SK-N-SH (cell line): Measurements from ENCODE around the gene MYH3. TPM values are rescaled to one million over a fixed set of nuclear protein-coding genes. Genes with fewer than 3 reads are reported as not detected.

ENCODE experiments used
- CTCF ChIA-PET: fragments of 300-600, 350-600 bp; formaldehyde crosslinking; extraction: SDS; loops from one replicate; lab custom pipeline; 2021; lab: Yijun Ruan, JAX
- POLR2A ChIA-PET: fragments of 350-600 bp; sonication (Branson Sonifier 250); formaldehyde crosslinking; extraction: SDS; loops from one replicate; lab custom pipeline; 2020; ENCODE audit warnings: antibody characterized with exemption, inconsistent platforms; lab: Yijun Ruan, JAX
- DNase-seq: peaks from one replicate; pipeline ENCODE4 v3.0.0; 2012
- H2AFZ ChIP-seq: fragments of 200-600 bp; sonication (generic); 2 replicates; pipeline ENCODE4 v1.8.1; 2016; ENCODE audit warnings: antibody characterized with exemption, mild to moderate bottlenecking, low read depth
- H3F3A ChIP-seq: fragments of 200-600 bp; sonication (generic); replicated peaks from 2 replicates; pipeline ENCODE3; 2016; ENCODE audit warnings: antibody characterized with exemption, mild to moderate bottlenecking; ENCODE audit not compliant: insufficient read depth
- H3K27ac ChIP-seq, 2 experiments: fragments of 200-500 bp in 1 of 2; fragments of 200-600 bp in 1 of 2; sonication (Bioruptor generic) in 1 of 2; sonication (generic), shearing (Covaris generic) in 1 of 2; 2 replicates each; pipeline versions ENCODE4 v1.5.1 to v1.6.1; 2014 to 2016; ENCODE audit warnings: low read depth in 2 of 2, inconsistent platforms in 1 of 2, low read length in 1 of 2, mild to moderate bottlenecking in 1 of 2, mixed read lengths in 1 of 2
- H3K27me3 ChIP-seq: fragments of 200-600 bp; sonication (generic), shearing (Covaris generic); 2 replicates; pipeline ENCODE4 v1.6.1; 2016; ENCODE audit warnings: mixed run types; ENCODE audit not compliant: insufficient read depth
- H3K36me3 ChIP-seq, 2 experiments: fragments of 200-500 bp in 1 of 2; fragments of 200-600 bp in 1 of 2; sonication (Bioruptor generic) in 1 of 2; sonication (generic) in 1 of 2; replicated peaks in 1 of 2; 2 replicates each; pipeline versions ENCODE3 to v1.5.1; 2014 to 2016; ENCODE audit warnings: low read length in 1 of 2, mild to moderate bottlenecking in 1 of 2; ENCODE audit not compliant: insufficient read depth in 2 of 2, control insufficient read depth in 1 of 2
- H3K4me1 ChIP-seq, 2 experiments: fragments of 200-500 bp in 1 of 2; fragments of 200-600 bp in 1 of 2; sonication (Bioruptor generic) in 1 of 2; sonication (generic), shearing (Covaris generic) in 1 of 2; 2 replicates each; pipeline versions ENCODE4 v1.5.1 to v1.6.1; 2014 to 2016; ENCODE audit warnings: low read depth in 1 of 2, low read length in 1 of 2, mixed run types in 1 of 2; ENCODE audit not compliant: insufficient read depth in 2 of 2, control insufficient read depth in 1 of 2
- H3K4me2 ChIP-seq: fragments of 200-600 bp; sonication (generic), shearing (Covaris generic); 2 replicates; pipeline ENCODE4 v1.6.1; 2017; ENCODE audit warnings: mixed run types
- H3K4me3 ChIP-seq, 2 experiments: fragments of 200-500 bp in 1 of 2; fragments of 200-600 bp in 1 of 2; sonication (Bioruptor generic) in 1 of 2; sonication (generic), shearing (Covaris generic) in 1 of 2; 2 replicates each; pipeline versions ENCODE4 v1.5.1 to v1.8.1; 2014 to 2016; ENCODE audit warnings: low read depth in 2 of 2, inconsistent platforms in 1 of 2, low read length in 1 of 2, mild to moderate bottlenecking in 1 of 2, mixed read lengths in 1 of 2, moderate library complexity in 1 of 2
- H3K79me2 ChIP-seq: fragments of 200-600 bp; sonication (generic); 2 replicates; pipeline ENCODE4 v1.8.1; 2017; ENCODE audit warnings: mild to moderate bottlenecking; ENCODE audit not compliant: insufficient read depth
- H3K9ac ChIP-seq: fragments of 200-600 bp; sonication (generic); 2 replicates; pipeline ENCODE4 v1.6.1; 2017; ENCODE audit warnings: mixed run types
- H3K9me2 ChIP-seq: fragments of 200-600 bp; sonication (generic); 2 replicates; pipeline ENCODE4 v1.6.1; 2017; ENCODE audit warnings: mixed run types
- H3K9me3 ChIP-seq: fragments of 200-600 bp; sonication (generic); 2 replicates; pipeline ENCODE4 v1.6.1; 2017; ENCODE audit warnings: mixed run types, mild to moderate bottlenecking, moderate library complexity
- H4K20me1 ChIP-seq: fragments of 200-600 bp; sonication (generic); 2 replicates; pipeline ENCODE4 v1.6.1; 2017; ENCODE audit warnings: mild to moderate bottlenecking, mixed run types; ENCODE audit not compliant: insufficient read depth
- CHD2 ChIP-seq: fragments of 150-350 bp; IDR thresholded peaks from 2 replicates; pipeline ENCODE4 v1.6.1; 2018; ENCODE audit warnings: low read length; ENCODE audit not compliant: partially characterized antibody
- ELF1 ChIP-seq: IDR thresholded peaks from 2 replicates; pipeline ENCODE4 v1.4.0; 2012
- EP300 ChIP-seq, 2 experiments: IDR thresholded peaks; 2 replicates each; pipeline versions ENCODE4 v1.4.0 to v1.6.1; 2012; ENCODE audit warnings: borderline replicate concordance in 1 of 2, low read depth in 1 of 2, low read length in 1 of 2
- FOXJ3 ChIP-seq: sonication (generic); formaldehyde crosslinking; IDR thresholded peaks from 2 replicates; pipeline ENCODE4 v1.5.1; 2020; ENCODE audit warnings: mild to moderate bottlenecking, missing genetic modification reagents
- GABPA ChIP-seq: IDR thresholded peaks from 2 replicates; pipeline ENCODE4 v1.4.0; 2012; ENCODE audit warnings: low read depth, mild to moderate bottlenecking
- JUND ChIP-seq: IDR thresholded peaks from 2 replicates; pipeline ENCODE4 v1.4.0; 2012
- MAX ChIP-seq: IDR thresholded peaks from 2 replicates; pipeline ENCODE4 v1.4.0; 2012; ENCODE audit warnings: low read depth
- MEF2A ChIP-seq: IDR thresholded peaks from 2 replicates; pipeline ENCODE4 v1.4.0; 2012; ENCODE audit warnings: low read depth, borderline replicate concordance
- NRF1 ChIP-seq: IDR thresholded peaks from 2 replicates; pipeline ENCODE4 v1.6.1; 2012; ENCODE audit warnings: low read depth, mild to moderate bottlenecking, low read length
- PBX3 ChIP-seq: IDR thresholded peaks from 2 replicates; pipeline ENCODE4; 2012
- RAD21 ChIP-seq: IDR thresholded peaks from 2 replicates; pipeline ENCODE4 v1.6.1; 2012; ENCODE audit warnings: mild to moderate bottlenecking, low read length
- RCOR1 ChIP-seq: fragments of 150-350 bp; IDR thresholded peaks from 2 replicates; pipeline ENCODE4 v1.6.1; 2017; ENCODE audit warnings: antibody characterized with exemption, low read length
- SIN3A ChIP-seq: IDR thresholded peaks from 2 replicates; pipeline ENCODE4 v1.6.1; 2012; ENCODE audit warnings: low read depth, mild to moderate bottlenecking, low read length, moderate library complexity, borderline replicate concordance
- SMC3 ChIP-seq: IDR thresholded peaks from 2 replicates; pipeline ENCODE4 v1.6.1; 2012; ENCODE audit warnings: low read depth, low read length, improper control_type of control experiment
- TAF1 ChIP-seq: IDR thresholded peaks from 2 replicates; pipeline ENCODE4 v1.6.1; 2012; ENCODE audit warnings: low read depth, mild to moderate bottlenecking, low read length, moderate library complexity, borderline replicate concordance
- TCF12 ChIP-seq: IDR thresholded peaks from 2 replicates; pipeline ENCODE4 v1.4.0; 2012
- TEAD4 ChIP-seq: IDR thresholded peaks from 2 replicates; pipeline ENCODE4 v1.4.0; 2012; ENCODE audit warnings: mild to moderate bottlenecking, borderline replicate concordance; ENCODE audit not compliant: insufficient read depth
- USF1 ChIP-seq: IDR thresholded peaks from 2 replicates; pipeline ENCODE4 v1.4.0; 2012; ENCODE audit warnings: low read depth, borderline replicate concordance
- YY1 ChIP-seq: IDR thresholded peaks from 2 replicates; pipeline ENCODE4 v1.4.0; 2012; ENCODE audit warnings: low read depth, mild to moderate bottlenecking
- WGBS: methylation state at CpG from one replicate; pipeline ENCODE4 v1.1.6; 2017; ENCODE audit warnings: low lambda C conversion rate; 5-methylcytosine and 5-hydroxymethylcytosine counted together
- polyA plus RNA-seq, 3 experiments: library from polyadenylated mRNA; depleted of rRNA; stranded (reverse); fragments of >200 nt; gene quantifications; 2 replicates each; pipeline ENCODE4 v1.2.3, GENCODE V29; 2012
- TF ChIP-seq, protein P1 (sequence below): fragments of 150-350 bp; IDR thresholded peaks from 2 replicates; pipeline ENCODE4 v1.6.1; 2016; ENCODE audit warnings: mild to moderate bottlenecking, low read depth, low read length
- TF ChIP-seq, protein P2 (sequence below): IDR thresholded peaks from 2 replicates; pipeline ENCODE4 v1.6.1; 2012; ENCODE audit warnings: mild to moderate bottlenecking, low read depth, low read length, moderate library complexity
- TF ChIP-seq, protein P3 (sequence below): fragments of 150-350 bp; IDR thresholded peaks from 2 replicates; pipeline ENCODE4 v1.6.1; 2017; ENCODE audit warnings: antibody characterized with exemption, low read length, low read depth, borderline replicate concordance

The MYH3 gene
- polyA plus RNA-seq, 1 of the 3 experiments (the other 2 are of a cell fraction) = 2.7 TPM

- H3K4me1 ChIP-seq = peaks cover 0 to 4% of the 10 kb centered on the region in 2 experiments; a peak in 2 of 4 replicates
- H3K79me2 ChIP-seq = peaks cover 57% of the 10 kb centered on the region
- H3K9me2 ChIP-seq = no peaks in the 10 kb centered on the region
- POLR2A ChIA-PET = no interaction called here
- peaks cover 23 to 30% of the 10 kb centered on the region in 2 experiments for H3K36me3 ChIP-seq
- H3K27ac ChIP-seq = no peak overlapping the region
- no peak overlapping the region for H3K4me3 ChIP-seq
- H3K27me3 ChIP-seq = no peaks in the 10 kb centered on the region
- WGBS = 86% methylated on average over 2 of the region's 2 CpGs
- H4K20me1 ChIP-seq = no peaks in the 10 kb centered on the region
- H3F3A ChIP-seq = peaks cover 7% of the 10 kb centered on the region
- H2AFZ ChIP-seq = no peak overlapping the region
- TF ChIP-seq SMC3 (no peak), FOXJ3 (CRISPR knock-in tag) (no peak), GABPA (no peak), NRF1 (no peak), ELF1 (no peak), RCOR1 (no peak), TCF12 (no peak), CHD2 (no peak), TAF1 (no peak), JUND (no peak)
- TF ChIP-seq, protein P1, sequence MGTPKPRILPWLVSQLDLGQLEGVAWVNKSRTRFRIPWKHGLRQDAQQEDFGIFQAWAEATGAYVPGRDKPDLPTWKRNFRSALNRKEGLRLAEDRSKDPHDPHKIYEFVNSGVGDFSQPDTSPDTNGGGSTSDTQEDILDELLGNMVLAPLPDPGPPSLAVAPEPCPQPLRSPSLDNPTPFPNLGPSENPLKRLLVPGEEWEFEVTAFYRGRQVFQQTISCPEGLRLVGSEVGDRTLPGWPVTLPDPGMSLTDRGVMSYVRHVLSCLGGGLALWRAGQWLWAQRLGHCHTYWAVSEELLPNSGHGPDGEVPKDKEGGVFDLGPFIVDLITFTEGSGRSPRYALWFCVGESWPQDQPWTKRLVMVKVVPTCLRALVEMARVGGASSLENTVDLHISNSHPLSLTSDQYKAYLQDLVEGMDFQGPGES = no peak
- H3K9ac ChIP-seq = no peak overlapping the region
- CTCF ChIA-PET = interaction anchor here (0.6 to 2.5 kb wide), 2 partner anchors 56 to 524 kb away, joined by 3 to 8 read pairs; no protein-coding TSS in a partner anchor
- DNase-seq = no peak
- no peaks in the 10 kb centered on the region for H3K9me3 ChIP-seq
- no peak overlapping the region for H3K4me2 ChIP-seq
These were observed 45.5 kb upstream of the MYH3 start for GRCh38 chr17:10702574-10702973.

- no peak overlapping the region for H2AFZ ChIP-seq
- H3K4me2 ChIP-seq = no peak overlapping the region
- CTCF ChIA-PET = no interaction called here
- WGBS = 95% methylated on average over 1 of the region's 1 CpG
- H3K4me1 ChIP-seq = peaks cover 7 to 11% of the 10 kb centered on the region in 2 experiments; a peak in 3 of 4 replicates
- no peaks in the 10 kb centered on the region for H3K9me3 ChIP-seq
- peaks cover 7% of the 10 kb centered on the region for H3F3A ChIP-seq
- DNase-seq = no peak
- H3K4me3 ChIP-seq = no peak overlapping the region
- no peaks in the 10 kb centered on the region for H3K9me2 ChIP-seq
- H3K27me3 ChIP-seq = no peaks in the 10 kb centered on the region
- H3K27ac ChIP-seq = no peak overlapping the region
- H3K9ac ChIP-seq = no peak overlapping the region
- H3K36me3 ChIP-seq = peaks cover 12% of the 10 kb centered on the region in 2 experiments
- H4K20me1 ChIP-seq = no peaks in the 10 kb centered on the region
- H3K79me2 ChIP-seq = peaks cover 81% of the 10 kb centered on the region
- POLR2A ChIA-PET = no interaction called here
- TF ChIP-seq TAF1 (no peak), GABPA (no peak), YY1 (no peak), RAD21 (no peak), TEAD4 (no peak), MAX (no peak), MEF2A (no peak), ELF1 (no peak), USF1 (no peak), PBX3 (no peak), EP300 (IDR thresholded peaks at IDR 0.05; ENCODE audit: borderline replicate concordance in 1 of 2, low read depth in 1 of 2, low read length in 1 of 2) (no peak), SIN3A (no peak)
- TF ChIP-seq, protein P2, sequence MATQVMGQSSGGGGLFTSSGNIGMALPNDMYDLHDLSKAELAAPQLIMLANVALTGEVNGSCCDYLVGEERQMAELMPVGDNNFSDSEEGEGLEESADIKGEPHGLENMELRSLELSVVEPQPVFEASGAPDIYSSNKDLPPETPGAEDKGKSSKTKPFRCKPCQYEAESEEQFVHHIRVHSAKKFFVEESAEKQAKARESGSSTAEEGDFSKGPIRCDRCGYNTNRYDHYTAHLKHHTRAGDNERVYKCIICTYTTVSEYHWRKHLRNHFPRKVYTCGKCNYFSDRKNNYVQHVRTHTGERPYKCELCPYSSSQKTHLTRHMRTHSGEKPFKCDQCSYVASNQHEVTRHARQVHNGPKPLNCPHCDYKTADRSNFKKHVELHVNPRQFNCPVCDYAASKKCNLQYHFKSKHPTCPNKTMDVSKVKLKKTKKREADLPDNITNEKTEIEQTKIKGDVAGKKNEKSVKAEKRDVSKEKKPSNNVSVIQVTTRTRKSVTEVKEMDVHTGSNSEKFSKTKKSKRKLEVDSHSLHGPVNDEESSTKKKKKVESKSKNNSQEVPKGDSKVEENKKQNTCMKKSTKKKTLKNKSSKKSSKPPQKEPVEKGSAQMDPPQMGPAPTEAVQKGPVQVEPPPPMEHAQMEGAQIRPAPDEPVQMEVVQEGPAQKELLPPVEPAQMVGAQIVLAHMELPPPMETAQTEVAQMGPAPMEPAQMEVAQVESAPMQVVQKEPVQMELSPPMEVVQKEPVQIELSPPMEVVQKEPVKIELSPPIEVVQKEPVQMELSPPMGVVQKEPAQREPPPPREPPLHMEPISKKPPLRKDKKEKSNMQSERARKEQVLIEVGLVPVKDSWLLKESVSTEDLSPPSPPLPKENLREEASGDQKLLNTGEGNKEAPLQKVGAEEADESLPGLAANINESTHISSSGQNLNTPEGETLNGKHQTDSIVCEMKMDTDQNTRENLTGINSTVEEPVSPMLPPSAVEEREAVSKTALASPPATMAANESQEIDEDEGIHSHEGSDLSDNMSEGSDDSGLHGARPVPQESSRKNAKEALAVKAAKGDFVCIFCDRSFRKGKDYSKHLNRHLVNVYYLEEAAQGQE = no peak
- TF ChIP-seq, protein P3, sequence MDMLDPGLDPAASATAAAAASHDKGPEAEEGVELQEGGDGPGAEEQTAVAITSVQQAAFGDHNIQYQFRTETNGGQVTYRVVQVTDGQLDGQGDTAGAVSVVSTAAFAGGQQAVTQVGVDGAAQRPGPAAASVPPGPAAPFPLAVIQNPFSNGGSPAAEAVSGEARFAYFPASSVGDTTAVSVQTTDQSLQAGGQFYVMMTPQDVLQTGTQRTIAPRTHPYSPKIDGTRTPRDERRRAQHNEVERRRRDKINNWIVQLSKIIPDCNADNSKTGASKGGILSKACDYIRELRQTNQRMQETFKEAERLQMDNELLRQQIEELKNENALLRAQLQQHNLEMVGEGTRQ = no peak
These were observed 42.7 kb upstream of the MYH3 start for GRCh38 chr17:10699856-10700255.
